CD8-positive, alpha-beta memory T cell (primary cell): Measurements from ENCODE around the gene RALGDS. TPM values are rescaled to one million over a fixed set of nuclear protein-coding genes. Genes with fewer than 3 reads are reported as not detected.
"Not testable (repeated sequence)": the region's sequence is repeated elsewhere in the genome, so short reads cannot be mapped to it uniquely, and the experiment has no call there.

Experiments used
- CTCF ChIA-PET: fragments of 350-600 bp; sonication (Branson Sonifier 250); formaldehyde crosslinking; loops from one replicate; lab custom pipeline; 2021; ENCODE audit warnings: antibody characterized with exemption; lab: Charles Lee
- POLR2A ChIA-PET: fragments of 350-600 bp; sonication (Branson Sonifier 250); formaldehyde crosslinking; loops from one replicate; lab custom pipeline; 2021; ENCODE audit warnings: antibody characterized with exemption; lab: Charles Lee
- DNase-seq, 5 donors: peaks; one replicate each; pipeline versions ENCODE4 v3.0.0 to v3.0.0-alpha.2; 2020 to 2022; ENCODE audit warnings: mixed read lengths in 1 of 5
- H3K27ac ChIP-seq: one replicate; pipeline ENCODE4 v1.7.0; 2013; ENCODE audit warnings: low read depth, mild to moderate bottlenecking, low read length, moderate library complexity
- H3K27me3 ChIP-seq: 2 replicates; pipeline ENCODE4 v1.7.0; 2013; ENCODE audit warnings: low read length, mild to moderate bottlenecking; ENCODE audit not compliant: insufficient read depth, poor library complexity, severe bottlenecking
- H3K36me3 ChIP-seq: 2 replicates; pipeline ENCODE4 v1.7.0; 2013; ENCODE audit warnings: mild to moderate bottlenecking, low read length, moderate library complexity; ENCODE audit not compliant: insufficient read depth
- H3K4me1 ChIP-seq: 2 replicates; pipeline ENCODE4 v1.7.0; 2013; ENCODE audit warnings: mild to moderate bottlenecking, low read length, moderate library complexity; ENCODE audit not compliant: insufficient read depth
- H3K4me3 ChIP-seq: 2 replicates; pipeline ENCODE4 v1.7.0; 2013; ENCODE audit warnings: mild to moderate bottlenecking, low read length
- H3K9me3 ChIP-seq: 2 replicates; pipeline ENCODE4 v1.7.0; 2013; ENCODE audit warnings: mild to moderate bottlenecking, low read length
- H3K27ac Mint-ChIP-seq, 8 donors: one replicate each; pipeline ENCODE4 v1.8.0; 2020 to 2021; ENCODE audit warnings: mixed read lengths in 8 of 8, mild to moderate bottlenecking in 6 of 8, inconsistent platforms in 3 of 8, moderate library complexity in 3 of 8
- H3K27me3 Mint-ChIP-seq, 2 donors: one replicate each; pipeline ENCODE4 v1.8.0; 2020 to 2021; ENCODE audit warnings: mixed read lengths in 2 of 2, mild to moderate bottlenecking in 1 of 2, moderate library complexity in 1 of 2
- H3K36me3 Mint-ChIP-seq, 3 donors: one replicate each; pipeline ENCODE4 v1.8.0; 2020 to 2021; ENCODE audit warnings: mixed read lengths in 3 of 3, inconsistent platforms in 1 of 3, mild to moderate bottlenecking in 1 of 3
- H3K4me1 Mint-ChIP-seq, 3 donors: one replicate each; pipeline ENCODE4 v1.8.0; 2020 to 2021; ENCODE audit warnings: mixed read lengths in 3 of 3, inconsistent platforms in 1 of 3, mild to moderate bottlenecking in 1 of 3
- H3K4me3 Mint-ChIP-seq, 7 donors: one replicate each; pipeline ENCODE4 v1.8.0; 2020 to 2021; ENCODE audit warnings: mixed read lengths in 7 of 7, mild to moderate bottlenecking in 6 of 7, moderate library complexity in 4 of 7, inconsistent platforms in 2 of 7
- H3K9me3 Mint-ChIP-seq, 5 donors: one replicate each; pipeline ENCODE4 v1.8.0; 2020 to 2022; ENCODE audit warnings: mixed read lengths in 5 of 5, mild to moderate bottlenecking in 3 of 5, moderate library complexity in 2 of 5, inconsistent platforms in 1 of 5
- polyA plus RNA-seq: library from polyadenylated mRNA; unstranded; fragments of 300-500 nt; fragmentation: Illumina TruSeq; gene quantifications from one replicate; pipeline ENCODE4 v1.2.3, GENCODE V29; 2021
- total RNA-seq, 2 experiments: library from RNA; stranded (reverse); gene quantifications; one replicate each; pipeline ENCODE4 v1.2.3, GENCODE V29; 2021

Gene RALGDS
- total and polyA plus RNA-seq, 3 experiments from 2014 or later = 59.1 to 78.0 (median 67.8) TPM

DNA sequence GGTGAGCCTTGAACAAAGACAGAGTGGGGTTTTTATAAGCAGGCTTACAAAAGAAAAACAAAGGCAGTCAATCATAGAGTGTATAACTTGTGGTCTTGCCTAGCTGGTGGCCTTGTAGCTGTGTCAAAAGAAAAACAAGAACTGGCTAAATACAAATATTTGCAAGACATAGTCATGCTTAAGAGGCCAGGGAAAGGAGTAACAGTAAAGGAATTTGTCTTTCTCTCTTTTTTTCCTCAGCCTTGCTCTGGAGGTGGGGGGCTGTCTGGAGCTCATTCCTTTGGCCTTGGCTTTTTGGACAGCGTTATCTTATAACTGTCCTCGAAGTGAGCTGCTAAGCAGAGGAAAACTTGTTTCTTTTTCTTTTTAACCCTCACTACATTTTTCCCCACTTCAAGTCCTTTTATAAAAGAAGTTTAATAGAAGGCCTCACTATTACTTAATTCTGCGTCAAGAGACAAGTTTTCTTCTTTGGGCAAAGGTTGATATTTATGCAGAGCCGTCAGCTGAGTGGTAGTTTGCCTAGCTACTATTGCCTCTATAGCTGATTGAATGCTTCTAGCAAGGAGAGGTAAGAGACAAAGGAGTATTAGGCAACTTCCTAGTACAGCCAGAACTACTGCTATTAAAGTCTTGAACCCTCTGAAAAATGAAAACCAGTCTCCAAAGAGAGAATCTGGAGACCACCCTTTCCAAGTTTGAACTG is 45.0 kb downstream of the RALGDS start:
- Mint-ChIP-seq H3K27me3 (peaks cover 0 to 3% of the 10 kb centered on the region in 2 donors), H3K36me3 (peaks cover 0 to 2% (median 0%) of the 10 kb centered on the region in 3 donors), H3K9me3 (no peaks in the 10 kb centered on the region), H3K4me1 (no peaks in the 10 kb centered on the region), H3K27ac (no peak overlapping the region), H3K4me3 (no peak overlapping the region)
- no peaks in the 10 kb centered on the region for H3K36me3 ChIP-seq
- H3K27me3 ChIP-seq = no peaks in the 10 kb centered on the region
- POLR2A ChIA-PET = no interaction called here
- CTCF ChIA-PET = interaction anchor here (0.7 to 2.1 kb wide), 3 partner anchors 16 to 71 kb away, joined by 3 to 7 read pairs (median 4); no protein-coding TSS in a partner anchor
- DNase-seq = no peak
- no peak overlapping the region for H3K4me3 ChIP-seq
- H3K27ac ChIP-seq = no peak overlapping the region
- H3K9me3 ChIP-seq = no peaks in the 10 kb centered on the region
- no peaks in the 10 kb centered on the region for H3K4me1 ChIP-seq

- peak in 1 of 5 donors; percentile 2 for DNase-seq
- Mint-ChIP-seq H3K4me3 (no peak overlapping the region), H3K27ac (no peak overlapping the region), H3K4me1 (no peaks in the 10 kb centered on the region), H3K27me3 (no peaks in the 10 kb centered on the region), H3K36me3 (peaks cover 0 to 2% (median 0%) of the 10 kb centered on the region in 3 donors), H3K9me3 (no peaks in the 10 kb centered on the region)
- Histone ChIP-seq H3K9me3 (no peaks in the 10 kb centered on the region), H3K27me3 (no peaks in the 10 kb centered on the region), H3K4me3 (no peak overlapping the region), H3K27ac (no peak overlapping the region), H3K36me3 (no peaks in the 10 kb centered on the region), H3K4me1 (no peaks in the 10 kb centered on the region)
- POLR2A ChIA-PET = no interaction called here
- CTCF ChIA-PET = interaction anchor here (2.1 kb wide), 1 partner anchor 70 kb away, joined by 7 read pairs; no protein-coding TSS in a partner anchor
These were observed 46.9 kb downstream of the RALGDS start for GRCh38 chr9:133074111-133074651.

GRCh38 chr9:133073086-133074014 is 47.7 kb downstream of the RALGDS start:
- peak in 1 of 5 donors; percentile 13 for DNase-seq
- ChIA-PET POLR2A (no interaction called here), CTCF (no interaction called here)
- no peaks in the 10 kb centered on the region for H3K9me3 Mint-ChIP-seq
- no peaks in the 10 kb centered on the region for H3K4me1 ChIP-seq
- H3K27ac ChIP-seq = no peak overlapping the region
- H3K36me3 Mint-ChIP-seq = peaks cover 0 to 2% (median 0%) of the 10 kb centered on the region in 3 donors
- no peak overlapping the region for H3K4me3 ChIP-seq
- H3K4me1 Mint-ChIP-seq = no peaks in the 10 kb centered on the region
- H3K4me3 Mint-ChIP-seq = no peak overlapping the region
- H3K9me3 ChIP-seq = no peaks in the 10 kb centered on the region
- H3K27ac Mint-ChIP-seq = no peak overlapping the region
- H3K27me3 ChIP-seq = no peaks in the 10 kb centered on the region
- no peaks in the 10 kb centered on the region for H3K27me3 Mint-ChIP-seq
- H3K36me3 ChIP-seq = no peaks in the 10 kb centered on the region

DNA sequence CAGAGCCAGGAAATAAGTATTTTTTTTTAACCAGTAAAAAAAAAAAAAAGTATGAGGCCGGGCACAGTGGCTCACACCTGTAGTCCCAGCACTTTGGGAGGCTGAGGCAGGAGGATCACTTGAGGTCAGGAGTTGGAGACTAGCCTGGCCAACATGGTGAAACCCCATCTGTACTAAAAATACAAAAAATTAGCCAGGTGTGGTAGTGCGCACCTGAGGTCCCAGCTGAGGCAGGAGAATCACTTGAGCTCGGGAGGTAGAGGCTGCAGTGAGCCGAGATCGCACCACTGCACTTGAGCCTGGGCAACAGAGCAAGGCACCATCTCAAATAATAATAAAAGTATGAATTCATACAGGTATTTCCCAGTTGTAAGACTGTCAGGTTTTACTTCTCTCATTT is 48.8 kb downstream of the RALGDS start:
- DNase-seq, H3K9me3 Mint-ChIP-seq, H3K27ac ChIP-seq, H3K4me3 Mint-ChIP-seq, H3K36me3 Mint-ChIP-seq, H3K4me1 ChIP-seq, H3K9me3 ChIP-seq, H3K4me3 ChIP-seq, H3K4me1 Mint-ChIP-seq, CTCF ChIA-PET, H3K27me3 ChIP-seq, H3K36me3 ChIP-seq, POLR2A ChIA-PET, H3K27me3 Mint-ChIP-seq, H3K27ac Mint-ChIP-seq: not testable (repeated sequence)

DNA sequence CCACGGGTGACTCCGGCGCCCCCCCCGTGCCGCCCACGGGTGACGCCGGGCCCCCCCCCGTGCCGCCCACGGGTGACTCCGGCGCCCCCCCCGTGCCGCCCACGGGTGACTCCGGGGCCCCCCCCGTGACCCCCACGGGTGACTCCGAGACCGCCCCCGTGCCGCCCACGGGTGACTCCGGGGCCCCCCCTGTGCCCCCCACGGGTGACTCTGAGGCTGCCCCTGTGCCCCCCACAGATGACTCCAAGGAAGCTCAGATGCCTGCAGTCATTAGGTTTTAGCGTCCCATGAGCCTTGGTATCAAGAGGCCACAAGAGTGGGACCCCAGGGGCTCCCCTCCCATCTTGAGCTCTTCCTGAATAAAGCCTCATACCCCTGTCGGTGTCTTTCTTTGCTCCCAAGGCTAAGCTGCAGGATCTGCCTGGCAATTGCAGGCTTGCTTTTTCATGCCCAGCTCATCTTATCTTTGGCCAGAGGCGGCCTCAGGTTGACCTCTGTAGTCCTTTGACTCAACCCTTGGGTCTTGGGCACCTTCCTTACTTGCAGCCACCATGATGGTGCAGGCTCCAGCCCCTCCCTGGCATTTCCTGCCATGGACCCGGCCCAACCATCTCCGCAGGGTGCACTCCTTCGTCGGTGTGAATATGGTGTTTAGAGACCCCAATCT is 49.4 kb downstream of the RALGDS start:
- Histone ChIP-seq H3K27ac (no peak overlapping the region), H3K4me1 (no peaks in the 10 kb centered on the region), H3K27me3 (no peaks in the 10 kb centered on the region), H3K36me3 (no peaks in the 10 kb centered on the region), H3K9me3 (no peaks in the 10 kb centered on the region), H3K4me3 (no peak overlapping the region)
- no peak for DNase-seq
- Mint-ChIP-seq H3K4me3 (no peak overlapping the region), H3K27ac (no peak overlapping the region), H3K36me3 (peaks cover 0 to 2% (median 0%) of the 10 kb centered on the region in 3 donors), H3K9me3 (no peaks in the 10 kb centered on the region), H3K4me1 (no peaks in the 10 kb centered on the region), H3K27me3 (no peaks in the 10 kb centered on the region)
- ChIA-PET CTCF (no interaction called here), POLR2A (no interaction called here)

DNA sequence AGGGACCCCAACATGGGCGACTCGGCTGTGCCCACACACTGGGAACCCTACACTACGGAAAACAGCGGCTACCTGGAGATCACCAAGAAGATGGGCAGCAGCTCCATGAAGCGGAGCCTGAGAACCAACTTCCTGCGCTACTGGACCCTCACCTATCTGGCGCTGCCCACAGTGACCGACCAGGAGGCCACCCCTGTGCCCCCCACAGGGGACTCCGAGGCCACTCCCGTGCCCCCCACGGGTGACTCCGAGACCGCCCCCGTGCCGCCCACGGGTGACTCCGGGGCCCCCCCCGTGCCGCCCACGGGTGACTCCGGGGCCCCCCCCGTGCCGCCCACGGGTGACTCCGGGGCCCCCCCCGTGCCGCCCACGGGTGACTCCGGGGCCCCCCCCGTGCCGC is 50.1 kb downstream of the RALGDS start:
- H3K9me3 ChIP-seq, H3K4me3 Mint-ChIP-seq, H3K4me1 Mint-ChIP-seq, H3K9me3 Mint-ChIP-seq, H3K4me1 ChIP-seq, H3K27ac Mint-ChIP-seq, H3K36me3 Mint-ChIP-seq, POLR2A ChIA-PET, DNase-seq, H3K27me3 Mint-ChIP-seq, H3K27ac ChIP-seq, H3K4me3 ChIP-seq, CTCF ChIA-PET, H3K36me3 ChIP-seq, H3K27me3 ChIP-seq: not testable (repeated sequence)

DNA sequence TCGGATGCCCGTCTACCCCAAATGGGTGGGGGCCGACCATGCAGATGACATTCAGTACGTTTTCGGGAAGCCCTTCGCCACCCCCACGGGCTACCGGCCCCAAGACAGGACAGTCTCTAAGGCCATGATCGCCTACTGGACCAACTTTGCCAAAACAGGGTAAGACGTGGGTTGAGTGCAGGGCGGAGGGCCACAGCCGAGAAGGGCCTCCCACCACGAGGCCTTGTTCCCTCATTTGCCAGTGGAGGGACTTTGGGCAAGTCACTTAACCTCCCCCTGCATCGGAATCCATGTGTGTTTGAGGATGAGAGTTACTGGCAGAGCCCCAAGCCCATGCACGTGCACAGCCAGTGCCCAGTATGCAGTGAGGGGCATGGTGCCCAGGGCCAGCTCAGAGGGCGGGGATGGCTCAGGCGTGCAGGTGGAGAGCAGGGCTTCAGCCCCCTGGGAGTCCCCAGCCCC is 50.5 kb downstream of the RALGDS start:
- H3K27me3 Mint-ChIP-seq, H3K27me3 ChIP-seq, H3K4me1 ChIP-seq, H3K4me1 Mint-ChIP-seq, H3K9me3 Mint-ChIP-seq, H3K36me3 ChIP-seq, POLR2A ChIA-PET, H3K4me3 Mint-ChIP-seq, H3K27ac Mint-ChIP-seq, H3K27ac ChIP-seq, H3K4me3 ChIP-seq, H3K9me3 ChIP-seq, CTCF ChIA-PET, H3K36me3 Mint-ChIP-seq: not testable (repeated sequence)
- peak in 1 of 5 donors; percentile 32 for DNase-seq
